GM21390 (cell line): Measurements from ENCODE around the gene CLHC1.
A peak's percentile ranks its signal among the peaks of the same experiment; 100 is the strongest.
"Not testable (repeated sequence)": the region's sequence is repeated elsewhere in the genome, so short reads cannot be mapped to it uniquely, and the experiment has no call there.

Experiments used
- ATAC-seq: cut with Tn5 transposase; IDR thresholded peaks from one replicate; pipeline ENCODE4 v1.9.1; 2021; ENCODE audit not compliant: unreplicated experiment

Gene CLHC1

DNA sequence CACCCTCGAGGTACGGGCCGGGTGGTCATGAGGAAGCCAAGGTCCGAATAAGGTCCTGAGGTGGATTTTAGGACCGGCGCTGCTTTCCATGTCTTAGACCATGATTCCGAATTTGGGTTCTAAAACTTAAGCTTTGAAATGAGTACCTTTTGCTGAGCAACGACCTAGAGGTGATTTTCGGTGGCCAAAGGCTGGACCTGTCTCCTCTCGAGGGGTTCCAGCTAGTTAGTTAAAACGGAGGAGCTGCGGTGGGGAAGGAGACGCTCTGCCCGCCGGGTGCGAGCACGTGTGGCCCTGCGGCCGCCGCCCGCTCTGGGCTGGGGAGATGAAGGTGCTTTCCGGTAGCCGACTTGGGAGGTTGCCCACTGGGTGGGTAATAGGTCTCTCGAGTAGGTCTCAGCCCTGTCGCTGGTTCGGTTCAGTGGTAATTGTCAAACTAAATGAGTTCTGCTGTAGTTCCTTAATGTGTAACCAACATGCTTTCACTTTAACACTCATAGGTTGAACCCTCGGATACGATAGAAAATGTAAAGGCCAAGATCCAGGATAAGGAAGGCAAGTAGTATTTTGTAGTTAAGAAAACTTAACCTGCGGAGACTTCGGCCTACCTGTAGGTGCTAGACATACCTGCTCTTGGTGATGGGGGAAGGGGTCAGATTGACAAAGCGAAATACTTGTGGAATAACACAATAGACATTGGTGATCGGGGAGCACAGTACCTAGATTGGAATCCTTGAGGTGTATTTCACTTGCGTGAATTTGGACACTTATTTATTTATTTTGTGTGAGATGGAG lies 967 bp upstream of the CLHC1 start:
- ATAC-seq: peak; percentile 26

DNA sequence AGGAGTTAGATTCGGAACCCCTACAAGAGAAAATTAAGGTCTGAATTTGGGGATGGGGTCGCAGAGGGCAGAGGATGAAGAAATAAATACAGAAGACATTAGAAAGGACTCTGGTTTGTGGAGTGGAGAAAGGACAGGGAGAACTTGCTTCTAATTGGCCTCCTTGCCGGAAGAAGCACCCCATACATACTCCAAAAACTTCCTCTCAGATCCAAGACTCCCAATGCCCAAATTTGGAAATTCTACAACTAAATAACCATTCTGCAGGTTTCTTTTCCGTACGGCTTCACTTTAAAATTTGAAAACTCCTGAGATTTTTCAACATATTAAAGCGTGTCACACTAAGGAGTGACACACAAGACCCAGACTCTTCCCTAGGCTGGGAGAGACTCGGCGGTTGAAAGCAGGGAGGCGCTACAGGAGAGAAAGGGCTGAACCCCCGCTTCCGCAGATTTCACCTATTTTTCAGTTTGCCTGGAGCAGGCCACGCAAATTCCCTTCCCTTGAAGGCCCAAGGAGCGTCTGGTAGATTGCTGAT lies 478 bp downstream of the CLHC1 start:
- ATAC-seq: no peak

DNA sequence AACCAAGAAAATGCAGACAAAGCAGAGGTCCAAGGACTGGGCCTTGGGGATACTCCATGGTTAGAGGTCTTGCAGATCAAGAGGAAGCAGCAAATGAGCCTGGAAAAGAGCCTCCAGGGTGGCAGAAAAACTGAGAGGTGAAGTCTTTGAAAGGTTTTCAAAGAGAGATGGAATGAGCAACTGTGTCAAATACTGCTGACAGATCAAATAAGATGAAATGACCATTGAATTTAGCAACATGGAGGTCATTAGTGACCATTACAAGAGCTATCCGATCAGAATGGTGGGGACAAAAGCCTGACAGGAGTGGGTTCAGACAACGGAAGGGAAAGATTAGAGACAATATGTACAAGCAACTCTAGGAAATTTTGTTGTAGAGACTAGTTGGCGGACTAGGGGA lies 1.5 kb downstream of the CLHC1 start:
- no peak for ATAC-seq

DNA sequence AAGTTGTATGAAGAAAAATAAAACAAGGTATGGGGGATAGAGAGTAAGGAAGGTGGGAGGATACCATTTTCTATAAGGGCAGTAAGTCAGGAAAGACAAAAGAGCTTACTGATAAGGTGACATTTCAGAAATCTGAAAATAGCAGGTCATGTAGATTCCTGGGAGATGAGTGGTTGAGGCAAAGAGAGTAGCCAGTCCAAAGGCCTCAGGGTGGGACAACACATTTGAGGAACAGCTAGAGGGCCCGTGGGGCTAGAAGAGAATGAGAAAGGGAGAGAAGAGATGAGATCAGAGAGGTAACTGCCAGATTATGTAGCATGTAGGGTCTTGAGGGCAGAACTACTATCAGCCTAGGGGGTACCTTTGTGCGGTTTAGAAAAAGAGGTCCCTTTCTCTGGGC lies 2.9 kb downstream of the CLHC1 start:
- no peak for ATAC-seq

DNA sequence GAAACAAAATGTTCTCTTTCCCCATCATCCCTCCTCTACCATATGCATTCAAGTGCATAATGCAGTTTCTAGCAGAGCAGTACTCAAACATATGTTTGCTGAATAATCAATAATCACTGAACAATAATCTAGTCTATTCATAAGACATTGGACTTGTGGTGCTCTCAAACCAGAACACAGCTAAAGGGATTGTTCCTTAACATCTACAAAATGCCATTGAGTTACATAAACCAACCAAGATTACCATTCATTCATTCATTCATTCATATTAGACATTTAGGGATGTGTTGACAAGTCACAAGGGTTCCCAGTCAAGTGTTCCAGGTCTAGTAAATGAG lies 3.9 kb downstream of the CLHC1 start:
- ATAC-seq: no peak

DNA sequence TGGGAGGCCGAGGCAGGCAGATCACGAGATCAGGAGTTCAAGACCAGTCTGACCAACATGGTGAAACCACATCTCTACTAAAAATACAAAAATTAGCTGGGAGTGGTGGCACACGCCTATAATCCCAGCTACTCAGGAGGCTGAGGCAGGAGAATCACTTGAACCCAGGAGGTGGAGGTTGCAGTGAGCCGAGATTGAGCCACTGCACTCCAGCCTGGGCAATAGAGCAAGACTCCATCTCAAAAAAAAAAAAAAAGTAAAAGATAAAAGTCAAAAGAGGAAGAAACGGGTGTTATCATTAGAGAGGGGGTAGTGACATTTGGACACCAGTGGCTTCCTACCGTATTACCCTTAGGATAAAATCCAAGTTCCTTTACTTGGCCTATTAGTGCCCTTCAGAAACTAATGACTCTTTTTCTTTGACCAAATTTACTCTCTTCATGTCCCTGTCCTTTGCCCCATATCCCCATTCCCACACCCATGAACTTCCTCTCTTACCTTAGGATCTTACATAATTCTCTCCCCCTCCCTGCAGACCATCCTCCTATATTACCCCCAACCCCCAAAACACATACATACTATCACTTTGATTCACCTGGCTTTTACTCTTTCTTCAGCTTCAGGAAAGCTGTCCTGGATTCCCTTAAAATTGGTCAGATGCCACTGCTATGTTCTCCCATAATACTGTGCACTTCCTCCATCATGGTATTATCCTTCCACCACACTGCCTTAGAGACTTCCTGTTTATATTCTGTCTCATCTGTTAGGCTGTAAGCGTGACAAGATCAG lies 4.5 kb downstream of the CLHC1 start:
- not testable (repeated sequence) for ATAC-seq

DNA sequence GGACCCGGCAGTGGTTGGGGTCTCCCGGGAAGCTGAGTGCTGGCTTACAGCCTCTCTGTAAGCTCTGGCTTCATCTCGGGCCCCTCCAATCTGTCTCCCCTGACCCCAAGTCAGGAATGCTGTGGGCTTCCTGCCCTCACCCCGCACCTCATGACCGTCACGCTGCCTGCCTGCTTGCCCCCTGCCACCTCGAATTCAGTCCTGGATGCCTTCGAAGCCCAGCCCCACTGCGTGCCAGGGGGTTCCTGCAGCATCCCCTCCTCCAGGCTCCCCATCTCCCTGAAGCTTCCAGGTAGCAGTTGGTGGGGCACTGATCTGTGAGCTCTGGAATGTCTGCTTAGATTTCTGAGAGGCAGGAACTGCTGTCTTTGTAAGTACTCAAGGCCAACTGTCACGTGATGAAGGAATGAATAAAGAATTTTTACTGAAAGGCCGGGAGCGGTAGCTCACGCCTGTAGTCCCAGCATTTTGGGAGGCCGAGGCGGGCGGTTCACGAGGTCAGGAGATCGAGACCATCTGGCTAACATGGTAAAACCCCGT lies 6.5 kb downstream of the CLHC1 start:
- no peak for ATAC-seq

GRCh38 chr2:55224761-55225261 lies 7.3 kb downstream of the CLHC1 start:
- ATAC-seq: no peak

GRCh38 chr2:55223958-55224760 lies 7.9 kb downstream of the CLHC1 start:
- no peak for ATAC-seq

- ATAC-seq: no peak
These were observed 18.3 kb downstream of the CLHC1 start for GRCh38 chr2:55213822-55214221.

DNA sequence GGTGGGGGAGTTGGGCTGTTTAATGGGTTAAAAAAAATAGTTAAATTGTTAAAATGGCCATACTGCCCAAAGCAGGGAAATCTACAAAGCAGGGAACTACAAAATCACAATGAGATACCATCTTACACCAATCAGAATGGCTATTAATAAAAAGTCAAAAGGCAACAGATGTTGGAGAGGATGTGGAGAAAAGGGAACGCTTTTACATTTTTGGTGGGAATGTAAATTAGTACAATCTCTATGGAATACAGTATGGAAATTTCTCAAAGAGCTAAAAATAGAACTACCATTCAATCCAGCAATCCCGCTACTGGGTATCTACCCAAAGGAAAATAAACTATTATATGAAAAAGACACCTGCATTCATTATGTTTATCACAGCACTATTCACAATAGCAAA lies 27.1 kb downstream of the CLHC1 start:
- ATAC-seq: no peak

- ATAC-seq: no peak
These were observed 27.6 kb downstream of the CLHC1 start for GRCh38 chr2:55204536-55204935.

DNA sequence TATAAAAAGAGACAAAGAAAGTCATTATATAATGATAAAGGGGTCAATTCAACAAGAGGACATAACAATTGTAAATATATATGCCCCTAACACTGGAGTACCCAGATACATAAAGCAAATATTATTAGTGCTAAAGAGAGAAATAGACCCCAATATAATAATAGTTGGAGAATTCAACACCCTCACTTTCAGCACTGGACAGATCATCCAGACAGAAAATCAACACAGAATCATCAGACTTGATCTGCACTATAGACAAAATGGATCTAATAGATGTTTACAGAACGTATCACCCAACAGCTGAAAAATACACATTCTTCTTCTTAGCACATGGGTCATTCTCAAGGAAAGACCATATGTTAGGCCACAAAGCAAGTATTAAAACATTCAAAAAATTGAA lies 31.7 kb downstream of the CLHC1 start:
- ATAC-seq: no peak

GRCh38 chr2:55196526-55196925 lies 35.6 kb downstream of the CLHC1 start:
- no peak for ATAC-seq

GRCh38 chr2:55191888-55192287 lies 40.2 kb downstream of the CLHC1 start:
- ATAC-seq: not testable (repeated sequence)

- ATAC-seq: not testable (repeated sequence)
These were observed 45.3 kb downstream of the CLHC1 start for GRCh38 chr2:55186837-55187236.

- no peak for ATAC-seq
These were observed 51.7 kb downstream of the CLHC1 start for GRCh38 chr2:55180374-55180773.

DNA sequence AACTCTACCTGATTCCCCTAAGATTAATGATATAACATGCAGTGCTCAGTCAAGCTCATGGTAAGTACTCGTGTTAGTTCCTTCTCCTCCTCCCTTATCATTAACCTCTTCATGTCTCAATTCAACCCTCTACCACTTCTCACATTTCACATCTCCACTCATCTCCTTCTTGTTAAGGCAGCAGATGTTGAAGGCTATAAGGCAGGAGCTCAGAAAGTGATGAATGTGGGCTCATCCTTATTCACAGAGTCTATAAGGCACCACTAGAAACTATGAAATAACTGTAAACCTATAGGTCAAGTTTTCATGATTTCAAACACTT lies 56.0 kb downstream of the CLHC1 start:
- no peak for ATAC-seq

GRCh38 chr2:55175254-55176093 lies 56.6 kb downstream of the CLHC1 start:
- ATAC-seq: no peak

- no peak for ATAC-seq
These were observed 58.5 kb downstream of the CLHC1 start for GRCh38 chr2:55173438-55174054.
